A549 (cell line): ENCODE data around the gene UBN2.

Source experiments
- ESRRA ChIP-seq: fragments of 150-350 bp; IDR thresholded peaks from 2 replicates; pipeline ENCODE4 v1.6.1; 2014; ENCODE audit warnings: mild to moderate bottlenecking, low read length, borderline replicate concordance
- POLR2A ChIP-seq: IDR thresholded peaks from 2 replicates; pipeline ENCODE4 v1.6.1; 2012; ENCODE audit warnings: mild to moderate bottlenecking, low read length
- POLR2AphosphoS2 ChIP-seq: conservative IDR thresholded peaks from 2 replicates; pipeline ENCODE4 v1.6.1; 2012; ENCODE audit warnings: low read length, improper control_type of control experiment, inconsistent platforms
- TF ChIP-seq, protein P1 (sequence below): fragments of >200 bp; sonication (Bioruptor Twin); formaldehyde crosslinking; IDR thresholded peaks from 3 replicates; pipeline ENCODE4 v1.5.1; 2016

DNA sequence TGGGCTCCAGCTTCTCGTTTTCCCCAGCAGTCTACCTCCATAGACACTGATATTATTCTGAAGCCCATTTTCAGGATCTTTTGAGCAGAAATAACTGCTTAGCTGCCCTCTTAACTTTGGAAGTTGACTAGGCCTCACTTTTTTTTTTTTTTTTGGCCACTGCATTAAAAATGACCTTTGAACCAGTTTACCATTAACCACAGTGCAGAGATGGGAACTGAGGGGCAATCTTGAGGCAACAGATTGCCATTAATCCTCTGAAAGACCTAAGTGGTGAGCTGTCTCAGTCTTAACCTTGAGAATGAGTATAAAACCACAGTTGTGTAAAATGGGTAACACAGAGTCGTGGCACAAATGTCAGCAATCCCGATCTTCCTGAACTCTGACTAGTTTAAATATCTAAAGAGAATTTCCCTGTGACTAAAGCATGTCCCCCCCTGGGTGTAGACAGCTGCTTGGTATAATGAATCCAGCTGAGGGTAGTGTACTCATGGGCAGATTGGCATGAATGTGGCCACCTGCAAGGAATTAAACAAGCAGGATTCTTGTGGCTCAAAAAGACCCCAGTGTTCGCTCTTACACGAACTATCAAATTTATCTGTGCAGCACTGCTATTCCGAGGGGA is 64.0 kb downstream of the UBN2 start:
- TF ChIP-seq, protein P1, sequence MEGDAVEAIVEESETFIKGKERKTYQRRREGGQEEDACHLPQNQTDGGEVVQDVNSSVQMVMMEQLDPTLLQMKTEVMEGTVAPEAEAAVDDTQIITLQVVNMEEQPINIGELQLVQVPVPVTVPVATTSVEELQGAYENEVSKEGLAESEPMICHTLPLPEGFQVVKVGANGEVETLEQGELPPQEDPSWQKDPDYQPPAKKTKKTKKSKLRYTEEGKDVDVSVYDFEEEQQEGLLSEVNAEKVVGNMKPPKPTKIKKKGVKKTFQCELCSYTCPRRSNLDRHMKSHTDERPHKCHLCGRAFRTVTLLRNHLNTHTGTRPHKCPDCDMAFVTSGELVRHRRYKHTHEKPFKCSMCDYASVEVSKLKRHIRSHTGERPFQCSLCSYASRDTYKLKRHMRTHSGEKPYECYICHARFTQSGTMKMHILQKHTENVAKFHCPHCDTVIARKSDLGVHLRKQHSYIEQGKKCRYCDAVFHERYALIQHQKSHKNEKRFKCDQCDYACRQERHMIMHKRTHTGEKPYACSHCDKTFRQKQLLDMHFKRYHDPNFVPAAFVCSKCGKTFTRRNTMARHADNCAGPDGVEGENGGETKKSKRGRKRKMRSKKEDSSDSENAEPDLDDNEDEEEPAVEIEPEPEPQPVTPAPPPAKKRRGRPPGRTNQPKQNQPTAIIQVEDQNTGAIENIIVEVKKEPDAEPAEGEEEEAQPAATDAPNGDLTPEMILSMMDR: no peak
- no peak for TF ChIP-seq ESRRA
- no peak for TF ChIP-seq POLR2AphosphoS2
- no peak for TF ChIP-seq POLR2A
